K562 (cell line): Measurements from ENCODE around the gene THOC1. TPM values are rescaled to one million over a fixed set of nuclear protein-coding genes. Genes with fewer than 3 reads are reported as not detected.
A peak's percentile ranks its signal among the peaks of the same experiment; 100 is the strongest.

Experiments used
- ARID2 ChIP-seq: fragments of 450-650 bp; IDR thresholded peaks from 2 replicates; pipeline ENCODE4 v1.6.1; 2017; ENCODE audit warnings: antibody characterized with exemption, mild to moderate bottlenecking
- BCOR ChIP-seq: fragments of 450-650 bp; IDR thresholded peaks from 2 replicates; pipeline ENCODE4 v1.6.1; 2016
- DMBX1 ChIP-seq: fragments of 250-450 bp; sonication (Bioruptor Pico); IDR thresholded peaks from 2 replicates; pipeline ENCODE4 v1.8.0; 2022; ENCODE audit warnings: inconsistent platforms, mild to moderate bottlenecking, moderate library complexity, borderline replicate concordance
- ESRRA ChIP-seq: fragments of 450-650 bp; IDR thresholded peaks from 2 replicates; pipeline ENCODE4 v1.6.1; 2014; ENCODE audit warnings: low read depth, mild to moderate bottlenecking, moderate library complexity, borderline replicate concordance
- MTF1 ChIP-seq: fragments of 250-450 bp; sonication (Bioruptor Pico); IDR thresholded peaks from 2 replicates; pipeline ENCODE4 v1.9.0; 2021; ENCODE audit warnings: moderate library complexity, mild to moderate bottlenecking, inconsistent platforms, borderline replicate concordance
- RBFOX2 ChIP-seq: fragments of 200-400 bp; formaldehyde crosslinking; IDR thresholded peaks from 2 replicates; pipeline ENCODE4 v1.6.1; 2017; ENCODE audit warnings: low read depth, mild to moderate bottlenecking, low read length, moderate library complexity
- SRF ChIP-seq, 2 experiments: fragments of 250-450, 450-650 bp in 1 of 2; sonication (Bioruptor Pico) in 1 of 2; sonication (generic) in 1 of 2; formaldehyde crosslinking; IDR thresholded peaks; 2 replicates each; pipeline versions ENCODE4 v1.5.0 to v1.5.1; 2020 to 2022; ENCODE audit warnings: mild to moderate bottlenecking in 1 of 2, missing genetic modification reagents in 1 of 2
- STAT5B ChIP-seq: fragments of 250-450 bp; sonication (Bioruptor Pico); IDR thresholded peaks from 2 replicates; pipeline ENCODE4 v1.8.0; 2021; ENCODE audit warnings: mild to moderate bottlenecking, inconsistent platforms
- TBP ChIP-seq: optimal IDR thresholded peaks from 2 replicates; pipeline ENCODE3; 2011; ENCODE audit warnings: low read depth, low read length, improper control_type of control experiment
- ZFP1 ChIP-seq: fragments of 450-650 bp; formaldehyde crosslinking; IDR thresholded peaks from 2 replicates; pipeline ENCODE4 v1.4.0; 2020; ENCODE audit warnings: mild to moderate bottlenecking, mixed read lengths
- polyA plus RNA-seq, 8 experiments: library from polyadenylated mRNA; depleted of rRNA in 4 of 8; stranded (reverse) in 5 of 8; unstranded in 3 of 8; fragments of >200 nt; fragmentation: Nextera tagmentation in 2 of 8; fragmentation: Illumina TruSeq in 1 of 8; extraction: Ambion mirVana in 2 of 8; extraction: Trizol in 1 of 8; gene quantifications; 2 replicates each; pipeline versions ENCODE4 v1.2.1 to v1.2.3, GENCODE V29; 2011 to 2014; ENCODE audit warnings: inconsistent platforms in 1 of 8, missing spikeins in 1 of 8
- total RNA-seq, 7 experiments: library from RNA; depleted of rRNA in 6 of 7; stranded (reverse); fragments of >200 nt in 6 of 7; fragmentation: Illumina TruSeq in 2 of 7; extraction: Trizol in 2 of 7; gene quantifications; 2 replicates each; pipeline versions ENCODE4 v1.2.1 to v1.2.3, GENCODE V29; 2011 to 2021; ENCODE audit warnings: low replicate concordance in 1 of 7
- TF ChIP-seq, protein P1 (sequence below), 2 experiments: fragments of 450-650 bp; formaldehyde crosslinking in 1 of 2; IDR thresholded peaks; 2 replicates each; pipeline versions ENCODE4 v1.4.0 to v1.6.1; 2014 to 2020; ENCODE audit warnings: mild to moderate bottlenecking in 2 of 2, borderline replicate concordance in 1 of 2, low read depth in 1 of 2
- TF ChIP-seq, protein P2 (sequence below): sonication (generic); formaldehyde crosslinking; IDR thresholded peaks from 2 replicates; pipeline ENCODE4 v1.8.0; 2022; ENCODE audit warnings: mild to moderate bottlenecking, missing genetic modification reagents
- TF ChIP-seq, protein P3 (sequence below): fragments of 250-450 bp; sonication (Bioruptor Pico); IDR thresholded peaks from 2 replicates; pipeline ENCODE4 v1.4.0; 2020; ENCODE audit warnings: mild to moderate bottlenecking

The THOC1 gene
- total and polyA plus RNA-seq, 9 of the 15 experiments (the other 6 are each of a cell fraction or from before 2014, with no cell fraction given), result 71.1 to 143 (median 107) TPM

DNA sequence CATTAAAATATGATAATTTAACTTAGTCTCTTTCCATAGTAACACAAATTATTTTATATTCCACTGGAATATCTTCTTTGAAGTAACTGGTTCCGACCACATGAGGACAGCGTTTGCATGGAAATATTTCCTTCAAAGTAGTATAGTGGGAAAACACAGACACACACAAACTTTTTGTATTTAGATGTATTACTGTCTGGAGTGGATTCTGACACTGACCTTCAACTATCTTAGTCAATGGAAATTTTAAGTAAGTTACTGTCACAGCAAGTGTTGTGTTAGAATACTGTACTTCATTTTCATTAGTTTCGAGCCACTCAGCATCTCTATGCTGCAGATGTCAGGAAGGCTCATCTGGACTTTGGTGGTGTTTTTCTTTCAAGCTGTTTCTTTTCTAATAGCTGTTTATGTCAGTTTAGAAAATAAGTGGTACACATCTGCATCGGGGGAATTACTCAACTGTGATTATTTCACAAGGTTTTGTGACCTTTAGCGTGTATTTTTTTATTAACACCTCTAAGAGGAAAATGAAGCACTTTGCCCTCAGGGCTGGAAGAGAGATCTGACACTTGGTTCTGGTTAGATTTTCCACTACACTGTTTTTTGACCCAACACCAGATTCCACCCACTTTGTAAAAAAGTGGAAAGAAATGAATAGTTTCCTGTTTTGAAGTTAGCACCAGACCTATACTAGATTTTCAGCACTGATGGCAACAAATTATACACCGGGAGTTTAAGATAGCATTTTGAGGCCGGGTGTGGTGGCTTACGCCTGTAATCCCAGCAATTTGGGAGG lies 18.9 kb upstream of the THOC1 start (continued):
- TF ChIP-seq, protein P1, sequence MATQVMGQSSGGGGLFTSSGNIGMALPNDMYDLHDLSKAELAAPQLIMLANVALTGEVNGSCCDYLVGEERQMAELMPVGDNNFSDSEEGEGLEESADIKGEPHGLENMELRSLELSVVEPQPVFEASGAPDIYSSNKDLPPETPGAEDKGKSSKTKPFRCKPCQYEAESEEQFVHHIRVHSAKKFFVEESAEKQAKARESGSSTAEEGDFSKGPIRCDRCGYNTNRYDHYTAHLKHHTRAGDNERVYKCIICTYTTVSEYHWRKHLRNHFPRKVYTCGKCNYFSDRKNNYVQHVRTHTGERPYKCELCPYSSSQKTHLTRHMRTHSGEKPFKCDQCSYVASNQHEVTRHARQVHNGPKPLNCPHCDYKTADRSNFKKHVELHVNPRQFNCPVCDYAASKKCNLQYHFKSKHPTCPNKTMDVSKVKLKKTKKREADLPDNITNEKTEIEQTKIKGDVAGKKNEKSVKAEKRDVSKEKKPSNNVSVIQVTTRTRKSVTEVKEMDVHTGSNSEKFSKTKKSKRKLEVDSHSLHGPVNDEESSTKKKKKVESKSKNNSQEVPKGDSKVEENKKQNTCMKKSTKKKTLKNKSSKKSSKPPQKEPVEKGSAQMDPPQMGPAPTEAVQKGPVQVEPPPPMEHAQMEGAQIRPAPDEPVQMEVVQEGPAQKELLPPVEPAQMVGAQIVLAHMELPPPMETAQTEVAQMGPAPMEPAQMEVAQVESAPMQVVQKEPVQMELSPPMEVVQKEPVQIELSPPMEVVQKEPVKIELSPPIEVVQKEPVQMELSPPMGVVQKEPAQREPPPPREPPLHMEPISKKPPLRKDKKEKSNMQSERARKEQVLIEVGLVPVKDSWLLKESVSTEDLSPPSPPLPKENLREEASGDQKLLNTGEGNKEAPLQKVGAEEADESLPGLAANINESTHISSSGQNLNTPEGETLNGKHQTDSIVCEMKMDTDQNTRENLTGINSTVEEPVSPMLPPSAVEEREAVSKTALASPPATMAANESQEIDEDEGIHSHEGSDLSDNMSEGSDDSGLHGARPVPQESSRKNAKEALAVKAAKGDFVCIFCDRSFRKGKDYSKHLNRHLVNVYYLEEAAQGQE (IDR thresholded peaks at IDR 0.05; ENCODE audit: borderline replicate concordance), result peak; percentile 75
- TF ChIP-seq, protein P1 (CRISPR knock-in tag; IDR thresholded peaks at IDR 0.05; ENCODE audit: low read depth), result no peak
- TF ChIP-seq MTF1, result no peak
- TF ChIP-seq SRF (CRISPR knock-in tag; IDR thresholded peaks at IDR 0.05), result no peak
- no peak for TF ChIP-seq STAT5B (CRISPR knock-in tag)
- TF ChIP-seq ESRRA, result no peak
- TF ChIP-seq ARID2, result no peak
- TF ChIP-seq BCOR, result no peak
- TF ChIP-seq DMBX1 (CRISPR knock-in tag), result no peak
- TF ChIP-seq, protein P2, sequence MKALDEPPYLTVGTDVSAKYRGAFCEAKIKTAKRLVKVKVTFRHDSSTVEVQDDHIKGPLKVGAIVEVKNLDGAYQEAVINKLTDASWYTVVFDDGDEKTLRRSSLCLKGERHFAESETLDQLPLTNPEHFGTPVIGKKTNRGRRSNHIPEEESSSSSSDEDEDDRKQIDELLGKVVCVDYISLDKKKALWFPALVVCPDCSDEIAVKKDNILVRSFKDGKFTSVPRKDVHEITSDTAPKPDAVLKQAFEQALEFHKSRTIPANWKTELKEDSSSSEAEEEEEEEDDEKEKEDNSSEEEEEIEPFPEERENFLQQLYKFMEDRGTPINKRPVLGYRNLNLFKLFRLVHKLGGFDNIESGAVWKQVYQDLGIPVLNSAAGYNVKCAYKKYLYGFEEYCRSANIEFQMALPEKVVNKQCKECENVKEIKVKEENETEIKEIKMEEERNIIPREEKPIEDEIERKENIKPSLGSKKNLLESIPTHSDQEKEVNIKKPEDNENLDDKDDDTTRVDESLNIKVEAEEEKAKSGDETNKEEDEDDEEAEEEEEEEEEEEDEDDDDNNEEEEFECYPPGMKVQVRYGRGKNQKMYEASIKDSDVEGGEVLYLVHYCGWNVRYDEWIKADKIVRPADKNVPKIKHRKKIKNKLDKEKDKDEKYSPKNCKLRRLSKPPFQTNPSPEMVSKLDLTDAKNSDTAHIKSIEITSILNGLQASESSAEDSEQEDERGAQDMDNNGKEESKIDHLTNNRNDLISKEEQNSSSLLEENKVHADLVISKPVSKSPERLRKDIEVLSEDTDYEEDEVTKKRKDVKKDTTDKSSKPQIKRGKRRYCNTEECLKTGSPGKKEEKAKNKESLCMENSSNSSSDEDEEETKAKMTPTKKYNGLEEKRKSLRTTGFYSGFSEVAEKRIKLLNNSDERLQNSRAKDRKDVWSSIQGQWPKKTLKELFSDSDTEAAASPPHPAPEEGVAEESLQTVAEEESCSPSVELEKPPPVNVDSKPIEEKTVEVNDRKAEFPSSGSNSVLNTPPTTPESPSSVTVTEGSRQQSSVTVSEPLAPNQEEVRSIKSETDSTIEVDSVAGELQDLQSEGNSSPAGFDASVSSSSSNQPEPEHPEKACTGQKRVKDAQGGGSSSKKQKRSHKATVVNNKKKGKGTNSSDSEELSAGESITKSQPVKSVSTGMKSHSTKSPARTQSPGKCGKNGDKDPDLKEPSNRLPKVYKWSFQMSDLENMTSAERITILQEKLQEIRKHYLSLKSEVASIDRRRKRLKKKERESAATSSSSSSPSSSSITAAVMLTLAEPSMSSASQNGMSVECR, result no peak
- TF ChIP-seq TBP, result no peak
- no peak for TF ChIP-seq ZFP1
- TF ChIP-seq, protein P3, sequence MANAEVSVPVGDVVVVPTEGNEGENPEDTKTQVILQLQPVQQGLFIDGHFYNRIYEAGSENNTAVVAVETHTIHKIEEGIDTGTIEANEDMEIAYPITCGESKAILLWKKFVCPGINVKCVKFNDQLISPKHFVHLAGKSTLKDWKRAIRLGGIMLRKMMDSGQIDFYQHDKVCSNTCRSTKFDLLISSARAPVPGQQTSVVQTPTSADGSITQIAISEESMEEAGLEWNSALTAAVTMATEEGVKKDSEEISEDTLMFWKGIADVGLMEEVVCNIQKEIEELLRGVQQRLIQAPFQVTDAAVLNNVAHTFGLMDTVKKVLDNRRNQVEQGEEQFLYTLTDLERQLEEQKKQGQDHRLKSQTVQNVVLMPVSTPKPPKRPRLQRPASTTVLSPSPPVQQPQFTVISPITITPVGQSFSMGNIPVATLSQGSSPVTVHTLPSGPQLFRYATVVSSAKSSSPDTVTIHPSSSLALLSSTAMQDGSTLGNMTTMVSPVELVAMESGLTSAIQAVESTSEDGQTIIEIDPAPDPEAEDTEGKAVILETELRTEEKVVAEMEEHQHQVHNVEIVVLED, result no peak
- TF ChIP-seq RBFOX2, result no peak
